Stimulated activated CD8-positive, alpha-beta memory T cell treated with anti-CD3 and anti-CD28 coated beads, Interleukin-15, amount 100 ng/mL, for 1 hour (primary cell): ENCODE measurements around the gene LZTS3.
"Not testable (repeated sequence)": the region's sequence is repeated elsewhere in the genome, so short reads cannot be mapped to it uniquely, and the experiment has no call there.

Experiments used
- DNase-seq: peaks from one replicate; pipeline ENCODE4 v3.0.0-alpha.2; 2020; ENCODE audit warnings: low read depth

Gene LZTS3

GRCh38 chr20:3172933-3173609 is at the start of gene LZTS3:
Gene LZTS3, minus strand, starts transcription at chr20:3173549. Its CDS starts 6,386 bp downstream, at chr20:3167163.
- peak; percentile 64 for DNase-seq

GRCh38 chr20:3221398-3222226 is 48.3 kb upstream of the LZTS3 start:
- DNase-seq, result no peak

- DNase-seq, result peak; percentile 54
Observed at GRCh38 chr20:3218307-3218988, 45.1 kb upstream of the LZTS3 start.

GRCh38 chr20:3215359-3215917 is 42.1 kb upstream of the LZTS3 start:
- DNase-seq, result not testable (repeated sequence)

GRCh38 chr20:3213226-3213625 is 39.9 kb upstream of the LZTS3 start:
- DNase-seq, result no peak

GRCh38 chr20:3210346-3210745 is 37.0 kb upstream of the LZTS3 start:
- DNase-seq, result no peak

DNA sequence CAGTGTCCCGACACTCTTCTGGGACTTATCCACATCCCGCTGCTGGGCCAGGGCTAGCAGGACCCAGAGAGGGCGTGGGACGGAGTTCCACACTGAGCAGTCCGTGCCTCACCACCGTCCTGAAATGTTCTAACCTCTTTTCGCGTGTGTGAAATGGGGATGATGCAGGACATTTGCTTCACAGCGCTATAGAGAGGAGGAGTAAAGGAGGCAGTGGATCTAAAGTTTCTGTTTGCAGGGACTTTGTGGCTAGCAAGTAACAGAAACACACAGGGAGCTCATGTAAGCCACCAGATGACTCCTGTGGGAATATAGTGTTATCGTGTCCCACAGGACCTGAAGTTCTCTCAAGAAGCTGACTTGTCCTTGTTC is 36.6 kb upstream of the LZTS3 start:
- no peak for DNase-seq

GRCh38 chr20:3209257-3209945 is 36.1 kb upstream of the LZTS3 start, which contains the start of gene ITPA:
Gene ITPA, plus strand, starts transcription at chr20:3209498. Its CDS starts 54 bp downstream, at chr20:3209552.
- DNase-seq, result no peak

DNA sequence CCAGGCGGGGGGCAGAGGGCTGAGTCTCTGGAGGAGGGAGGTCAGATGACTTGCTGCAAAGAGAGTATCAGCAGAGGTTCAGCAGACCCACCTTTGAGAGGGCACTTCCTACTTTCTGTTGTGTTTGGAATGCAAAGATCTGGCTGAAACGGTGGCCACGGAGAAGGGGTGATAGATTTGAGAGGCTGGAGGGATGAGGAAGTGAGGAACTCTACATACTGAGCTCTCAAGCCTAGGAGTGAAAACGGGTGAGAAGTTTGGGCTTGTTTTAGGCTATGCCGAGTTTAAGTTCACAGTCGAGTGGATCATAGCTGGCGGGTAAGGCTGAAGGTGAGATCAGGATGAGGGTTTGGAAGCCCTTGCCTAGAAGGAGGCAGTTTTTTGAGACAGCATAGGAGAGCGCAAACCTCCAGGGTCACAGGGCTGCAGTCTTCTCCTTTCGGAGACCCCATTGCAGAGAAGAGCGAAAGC is 35.5 kb upstream of the LZTS3 start:
- DNase-seq, result no peak

DNA sequence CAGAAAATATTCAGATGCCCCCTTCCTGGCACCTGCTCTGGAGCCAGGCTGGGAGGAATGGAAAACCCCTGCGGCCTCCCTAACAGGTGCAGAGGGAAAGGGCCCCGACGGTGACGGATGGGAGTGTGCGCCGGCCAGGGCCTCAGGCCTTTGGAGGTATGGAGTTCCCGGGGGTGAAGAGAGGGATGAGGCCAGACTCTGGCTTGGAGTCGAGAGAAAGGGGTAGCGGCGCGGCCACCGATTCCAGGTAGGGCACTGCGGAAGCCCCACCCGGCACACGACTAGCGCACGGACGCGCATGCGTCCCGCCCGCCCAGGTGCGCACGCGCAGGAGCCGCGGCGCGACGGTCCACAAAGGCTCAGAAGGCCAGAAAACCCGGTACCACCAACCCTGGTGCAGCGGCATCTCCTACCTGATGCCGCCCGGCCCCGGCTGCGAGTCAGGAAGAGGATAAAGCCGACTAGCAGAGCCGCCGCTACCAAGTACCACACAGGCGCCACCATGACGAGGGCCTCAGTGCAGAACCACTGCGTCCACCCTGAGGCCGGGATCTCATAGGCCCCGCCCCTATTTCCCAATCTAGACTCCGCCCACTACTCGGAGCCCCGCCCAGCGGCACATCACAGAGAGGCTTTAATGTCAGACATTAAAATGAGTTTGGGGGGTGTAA is 30.9 kb upstream of the LZTS3 start, which contains the start of gene DDRGK1:
Gene DDRGK1, minus strand, starts transcription at position 559 of the 671 bp plus-strand sequence. Its CDS starts 55 bp downstream, at position 504.
- peak; percentile 89 for DNase-seq

GRCh38 chr20:3203315-3204123 is 30.2 kb upstream of the LZTS3 start:
- no peak for DNase-seq

- no peak for DNase-seq
Observed at GRCh38 chr20:3202965-3203314, 29.6 kb upstream of the LZTS3 start.

DNA sequence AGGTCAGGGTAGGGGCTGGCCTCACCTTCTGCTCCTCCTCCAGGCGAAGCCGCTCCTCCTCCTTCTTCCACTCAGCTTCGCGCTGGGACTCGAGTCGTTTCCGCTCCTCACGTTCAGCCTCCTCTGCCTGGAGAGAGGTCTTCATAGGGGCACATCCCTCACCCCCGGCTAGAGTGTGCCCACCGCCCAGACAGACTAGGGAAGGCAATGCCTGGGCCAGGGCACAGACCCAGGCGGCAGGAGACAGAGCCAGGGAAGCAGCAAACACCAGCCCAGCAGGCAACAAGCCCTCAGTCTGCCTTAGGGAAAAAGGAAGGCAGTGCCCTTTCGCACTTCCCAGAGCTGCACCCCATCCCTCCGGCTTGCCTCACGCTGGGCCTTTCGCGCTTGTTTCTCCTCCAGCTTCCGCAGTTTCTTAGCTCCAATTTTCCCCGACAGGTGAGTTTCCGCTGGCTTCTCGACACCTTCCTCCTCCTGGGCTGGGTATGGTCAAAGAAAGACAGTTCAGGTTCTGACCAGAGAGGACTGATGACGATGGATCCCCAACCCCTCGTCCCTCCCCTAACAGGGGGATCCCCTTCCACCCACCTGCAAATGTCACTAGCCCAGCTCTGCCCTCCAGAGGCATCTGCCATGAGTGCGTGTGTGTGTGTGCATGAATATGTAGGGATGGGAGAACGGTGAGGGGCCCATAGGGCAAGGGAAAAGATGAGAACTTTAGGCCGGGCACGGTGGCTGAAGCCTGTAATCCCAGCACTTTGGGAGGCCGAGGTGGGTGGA is 26.8 kb upstream of the LZTS3 start:
- DNase-seq, result no peak

DNA sequence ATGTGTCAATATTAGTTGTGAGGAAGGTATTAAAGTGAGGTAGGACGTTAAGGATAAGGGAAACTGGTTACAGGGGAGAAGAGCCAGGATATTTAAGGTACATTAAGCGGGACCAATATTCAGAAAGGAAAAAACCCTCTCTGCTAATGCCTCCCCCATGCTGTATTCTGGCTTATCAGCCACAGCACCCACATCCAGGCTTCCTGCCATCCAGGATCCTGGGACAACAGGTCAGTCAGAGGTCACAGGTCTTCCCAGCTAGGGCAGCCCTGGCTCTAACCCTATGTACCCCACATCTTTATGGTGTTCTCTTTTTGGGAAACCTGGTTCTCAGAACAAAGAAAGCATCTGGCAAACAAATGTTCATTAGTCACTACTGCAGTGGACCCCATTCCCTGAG is 25.9 kb upstream of the LZTS3 start:
- DNase-seq, result no peak

GRCh38 chr20:3195590-3196237 is 22.4 kb upstream of the LZTS3 start:
- DNase-seq, result no peak

GRCh38 chr20:3194617-3195280 is 21.4 kb upstream of the LZTS3 start:
- no peak for DNase-seq

- no peak for DNase-seq
Observed at GRCh38 chr20:3193806-3194616, 20.7 kb upstream of the LZTS3 start.
